Gastroesophageal sphincter (tissue), 3 donors: ENCODE results near the gene FNDC3A.
"Not testable (repeated sequence)": the region's sequence is repeated elsewhere in the genome, so short reads cannot be mapped to it uniquely, and the experiment has no call there.

Experiments
- CTCF ChIP-seq, 4 experiments: fragments of 200-600 bp in 2 of 4; fragments of 450-650 bp in 2 of 4; sonication (generic) in 1 of 4; IDR thresholded peaks; one replicate each; pipeline ENCODE4 v1.5.1; 2017 to 2019; ENCODE audit warnings: antibody characterized with exemption in 4 of 4, mild to moderate bottlenecking in 2 of 4, moderate library complexity in 2 of 4
- POLR2AphosphoS5 ChIP-seq: sonication (generic); formaldehyde crosslinking; IDR thresholded peaks from one replicate; pipeline ENCODE4 v1.6.1; 2017; ENCODE audit warnings: antibody characterized with exemption

- TF ChIP-seq CTCF (IDR thresholded peaks at IDR 0.05); POLR2AphosphoS5: not testable (repeated sequence)
Observed at GRCh38 chr13:49137138-49137643, 161.5 kb downstream of the FNDC3A start.
